HepG2 (cell line): ENCODE measurements around the gene TEAD3. TPM values are rescaled to one million over a fixed set of nuclear protein-coding genes. Genes with fewer than 3 reads are reported as not detected.

Experiments
- BRD4 ChIP-seq: sonication (generic); formaldehyde crosslinking; IDR thresholded peaks from 2 replicates; pipeline ENCODE4 v1.4.0; 2020; ENCODE audit warnings: missing genetic modification reagents
- CBFB ChIP-seq: sonication (generic); formaldehyde crosslinking; IDR thresholded peaks from 2 replicates; pipeline ENCODE4 v1.4.0; 2020; ENCODE audit warnings: missing genetic modification reagents
- CTCF ChIP-seq: sonication (generic); formaldehyde crosslinking; IDR thresholded peaks from 2 replicates; pipeline ENCODE4 v1.5.0; 2020; ENCODE audit warnings: mild to moderate bottlenecking, missing genetic modification reagents, moderate library complexity
- HNF4A ChIP-seq: sonication (generic); formaldehyde crosslinking; IDR thresholded peaks from 2 replicates; pipeline ENCODE4 v1.4.0; 2020; ENCODE audit warnings: missing genetic modification reagents
- HNF4G ChIP-seq, 2 experiments: sonication (generic) in 1 of 2; formaldehyde crosslinking in 1 of 2; IDR thresholded peaks; 2 replicates each; pipeline versions ENCODE4 v1.4.0 to v1.6.1; 2011 to 2020; ENCODE audit warnings: borderline replicate concordance in 2 of 2, low read depth in 2 of 2, mild to moderate bottlenecking in 2 of 2, low read length in 1 of 2, missing genetic modification reagents in 1 of 2, moderate library complexity in 1 of 2
- KMT2B ChIP-seq: IDR thresholded peaks from 2 replicates; pipeline ENCODE4 v1.6.1; 2016; ENCODE audit warnings: missing genetic modification reagents, missing compliant biosample characterization
- NFIC ChIP-seq: IDR thresholded peaks from 2 replicates; pipeline ENCODE4 v1.6.1; 2012; ENCODE audit warnings: mild to moderate bottlenecking, low read length, inconsistent platforms
- RFX5 ChIP-seq: IDR thresholded peaks from 2 replicates; pipeline ENCODE4 v1.6.1; 2011; ENCODE audit warnings: low read depth, low read length, improper control_type of control experiment
- ZBTB10 ChIP-seq: sonication (generic); formaldehyde crosslinking; IDR thresholded peaks from 2 replicates; pipeline ENCODE4 v1.4.0; 2020; ENCODE audit warnings: missing genetic modification reagents, borderline replicate concordance
- ZBTB42 ChIP-seq: sonication (generic); formaldehyde crosslinking; IDR thresholded peaks from 2 replicates; pipeline ENCODE4 v1.5.0; 2020; ENCODE audit warnings: mild to moderate bottlenecking, missing genetic modification reagents
- ZFP36L1 ChIP-seq: sonication (generic); formaldehyde crosslinking; IDR thresholded peaks from 2 replicates; pipeline ENCODE4 v1.8.0; 2022; ENCODE audit warnings: mild to moderate bottlenecking, missing genetic modification reagents, moderate library complexity
- ZKSCAN5 ChIP-seq: sonication (generic); formaldehyde crosslinking; IDR thresholded peaks from 2 replicates; pipeline ENCODE4 v1.5.1; 2020; ENCODE audit warnings: mild to moderate bottlenecking, missing genetic modification reagents
- ZNF33B ChIP-seq: sonication (generic); formaldehyde crosslinking; IDR thresholded peaks from 2 replicates; pipeline ENCODE4 v1.5.1; 2020; ENCODE audit warnings: mild to moderate bottlenecking, missing genetic modification reagents
- ZNF720 ChIP-seq: sonication (generic); formaldehyde crosslinking; IDR thresholded peaks from 2 replicates; pipeline ENCODE4 v1.4.0; 2020; ENCODE audit warnings: missing genetic modification reagents
- ZNF746 ChIP-seq: sonication (generic); formaldehyde crosslinking; IDR thresholded peaks from 2 replicates; pipeline ENCODE4 v1.8.0; 2022; ENCODE audit warnings: mild to moderate bottlenecking, missing genetic modification reagents
- ZSCAN21 ChIP-seq: sonication (generic); formaldehyde crosslinking; IDR thresholded peaks from 2 replicates; pipeline ENCODE4 v1.8.0; 2022; ENCODE audit warnings: mild to moderate bottlenecking, missing genetic modification reagents, moderate library complexity, borderline replicate concordance
- polyA plus RNA-seq, 8 experiments: library from polyadenylated mRNA; depleted of rRNA in 3 of 8; stranded (reverse) in 7 of 8; unstranded in 1 of 8; fragments of >200 nt; fragmentation: Illumina TruSeq in 4 of 8; extraction: Trizol in 4 of 8; gene quantifications; 2 replicates each; pipeline versions ENCODE4 v1.2.1 to v1.2.3, GENCODE V29; 2011 to 2016; ENCODE audit warnings: low read depth in 4 of 8, missing spikeins in 1 of 8, mixed read lengths in 1 of 8; ENCODE audit not compliant: insufficient read depth in 1 of 8
- total RNA-seq, 5 experiments: library from RNA; depleted of rRNA; stranded (reverse); fragments of >200 nt; fragmentation: Illumina TruSeq; extraction: Trizol; gene quantifications; 2 replicates each; pipeline ENCODE4 v1.2.3, GENCODE V29; 2016; ENCODE audit warnings: low read depth in 1 of 5
- TF ChIP-seq, protein P1 (sequence below): sonication (generic); formaldehyde crosslinking; IDR thresholded peaks from 2 replicates; pipeline ENCODE4 v1.4.0; 2020; ENCODE audit warnings: mild to moderate bottlenecking, missing genetic modification reagents, borderline replicate concordance

TEAD3 gene
- total and polyA plus RNA-seq, 2 of the 13 experiments (the other 11 are each of a cell fraction or from before 2014, with no cell fraction given), result 15.1 to 16.5 TPM

- TF ChIP-seq ZKSCAN5 (CRISPR knock-in tag) (no peak), ZBTB42 (CRISPR knock-in tag) (peak; percentile 95), ZNF746 (CRISPR knock-in tag) (peak; percentile 51; the same call in 1 of the 2 replicates), CBFB (CRISPR knock-in tag) (peak; percentile 58; the same call in 1 of the 2 replicates), RFX5 (no peak), ZNF720 (CRISPR knock-in tag) (no peak), ZNF33B (CRISPR knock-in tag) (peak; percentile 29; the same call in 1 of the 2 replicates), KMT2B (CRISPR knock-in tag) (peak; percentile 75; the same call in 1 of the 2 replicates), ZBTB10 (CRISPR knock-in tag) (peak; percentile 82; the same call in 1 of the 2 replicates), ZFP36L1 (CRISPR knock-in tag) (peak; percentile 81), CTCF (CRISPR knock-in tag) (peak; percentile 23; the same call in 1 of the 2 replicates), ZSCAN21 (CRISPR knock-in tag) (peak; percentile 58; the same call in 1 of the 2 replicates), HNF4G (IDR thresholded peaks at IDR 0.05; ENCODE audit: borderline replicate concordance, low read depth, low read length) (no peak), HNF4G (CRISPR knock-in tag; IDR thresholded peaks at IDR 0.05; ENCODE audit: borderline replicate concordance, low read depth) (no peak), BRD4 (CRISPR knock-in tag) (peak; percentile 85), NFIC (no peak), HNF4A (no peak)
- TF ChIP-seq, protein P1, sequence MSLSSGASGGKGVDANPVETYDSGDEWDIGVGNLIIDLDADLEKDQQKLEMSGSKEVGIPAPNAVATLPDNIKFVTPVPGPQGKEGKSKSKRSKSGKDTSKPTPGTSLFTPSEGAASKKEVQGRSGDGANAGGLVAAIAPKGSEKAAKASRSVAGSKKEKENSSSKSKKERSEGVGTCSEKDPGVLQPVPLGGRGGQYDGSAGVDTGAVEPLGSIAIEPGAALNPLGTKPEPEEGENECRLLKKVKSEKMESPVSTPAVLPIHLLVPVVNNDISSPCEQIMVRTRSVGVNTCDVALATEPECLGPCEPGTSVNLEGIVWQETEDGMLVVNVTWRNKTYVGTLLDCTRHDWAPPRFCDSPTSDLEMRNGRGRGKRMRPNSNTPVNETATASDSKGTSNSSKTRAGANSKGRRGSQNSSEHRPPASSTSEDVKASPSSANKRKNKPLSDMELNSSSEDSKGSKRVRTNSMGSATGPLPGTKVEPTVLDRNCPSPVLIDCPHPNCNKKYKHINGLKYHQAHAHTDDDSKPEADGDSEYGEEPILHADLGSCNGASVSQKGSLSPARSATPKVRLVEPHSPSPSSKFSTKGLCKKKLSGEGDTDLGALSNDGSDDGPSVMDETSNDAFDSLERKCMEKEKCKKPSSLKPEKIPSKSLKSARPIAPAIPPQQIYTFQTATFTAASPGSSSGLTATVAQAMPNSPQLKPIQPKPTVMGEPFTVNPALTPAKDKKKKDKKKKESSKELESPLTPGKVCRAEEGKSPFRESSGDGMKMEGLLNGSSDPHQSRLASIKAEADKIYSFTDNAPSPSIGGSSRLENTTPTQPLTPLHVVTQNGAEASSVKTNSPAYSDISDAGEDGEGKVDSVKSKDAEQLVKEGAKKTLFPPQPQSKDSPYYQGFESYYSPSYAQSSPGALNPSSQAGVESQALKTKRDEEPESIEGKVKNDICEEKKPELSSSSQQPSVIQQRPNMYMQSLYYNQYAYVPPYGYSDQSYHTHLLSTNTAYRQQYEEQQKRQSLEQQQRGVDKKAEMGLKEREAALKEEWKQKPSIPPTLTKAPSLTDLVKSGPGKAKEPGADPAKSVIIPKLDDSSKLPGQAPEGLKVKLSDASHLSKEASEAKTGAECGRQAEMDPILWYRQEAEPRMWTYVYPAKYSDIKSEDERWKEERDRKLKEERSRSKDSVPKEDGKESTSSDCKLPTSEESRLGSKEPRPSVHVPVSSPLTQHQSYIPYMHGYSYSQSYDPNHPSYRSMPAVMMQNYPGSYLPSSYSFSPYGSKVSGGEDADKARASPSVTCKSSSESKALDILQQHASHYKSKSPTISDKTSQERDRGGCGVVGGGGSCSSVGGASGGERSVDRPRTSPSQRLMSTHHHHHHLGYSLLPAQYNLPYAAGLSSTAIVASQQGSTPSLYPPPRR, result 0 out of 2 replicates have a peak, but pooled peaks have one; percentile 52
Observed at GRCh38 chr6:35497571-35498421, 917 bp upstream of the TEAD3 start (continued).
